ENCODE data around the gene UHRF1.
"Not testable (repeated sequence)": the region's sequence is repeated elsewhere in the genome, so short reads cannot be mapped to it uniquely, and the experiment has no call there.

The UHRF1 gene

DNA sequence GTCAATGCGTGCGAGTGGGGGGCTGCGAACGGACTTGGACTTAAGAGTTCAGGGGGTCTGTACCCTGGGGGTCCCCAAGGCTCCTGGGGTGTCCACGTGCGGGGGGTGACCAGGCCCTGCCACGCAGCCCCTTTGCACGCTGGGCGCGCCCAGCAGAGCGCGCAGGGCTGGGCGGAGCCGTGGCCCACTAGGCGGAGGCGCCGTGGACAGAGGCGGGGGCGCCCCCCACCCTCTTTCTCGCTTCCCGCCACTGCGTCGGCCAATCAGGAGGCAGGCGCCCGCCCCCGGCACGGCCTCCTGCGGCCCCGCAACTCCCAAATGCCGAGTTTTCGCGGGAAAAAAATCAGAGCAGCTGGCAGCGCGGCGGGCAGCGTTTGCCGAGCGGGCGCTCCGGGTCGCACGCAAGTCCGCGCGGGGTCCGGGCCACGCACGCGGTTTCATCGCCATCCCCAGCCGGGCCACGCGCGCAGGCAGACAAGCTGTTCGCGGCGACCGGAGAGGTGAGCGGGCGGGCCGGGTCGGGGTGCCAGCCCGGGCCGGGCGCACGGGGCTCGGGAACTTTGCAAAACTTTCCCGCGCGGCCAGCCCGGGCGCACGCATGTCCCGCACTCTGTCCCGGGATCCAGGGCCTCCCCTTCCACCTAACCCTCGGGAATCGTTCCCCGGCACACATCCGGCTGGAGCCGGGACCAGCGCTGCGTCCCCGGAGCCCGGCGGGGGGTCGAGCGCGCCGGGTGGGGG, at the start of gene UHRF1:
UHRF1 (plus strand) TSS at position 346 of the 741 bp plus-strand sequence. CDS start 1,385 bp downstream, outside the sequence.
- DNase-seq (ENCODE audit: low read depth), result peak; percentile 47

DNA sequence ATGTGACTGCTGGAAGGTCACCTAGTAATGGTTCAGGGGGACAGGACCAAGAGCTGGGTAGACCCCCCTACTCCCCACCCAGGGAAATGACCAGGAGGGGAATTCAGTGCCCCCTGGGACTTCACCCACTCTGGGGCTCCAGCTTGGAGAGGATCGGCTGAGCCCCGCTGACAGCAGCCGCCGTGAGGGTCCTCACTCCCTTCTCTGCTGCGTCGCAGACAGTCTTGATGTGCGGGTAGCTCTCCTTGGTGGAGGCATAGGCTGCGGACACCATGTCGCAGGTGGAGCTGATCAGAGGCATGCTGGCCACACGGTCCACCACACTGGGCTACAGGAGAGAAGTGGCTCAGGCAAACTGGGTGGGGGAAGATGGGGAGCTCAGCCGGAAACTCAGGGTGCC, 49.6 kb upstream of the UHRF1 start:
- no peak for DNase-seq (ENCODE audit: low read depth)

DNA sequence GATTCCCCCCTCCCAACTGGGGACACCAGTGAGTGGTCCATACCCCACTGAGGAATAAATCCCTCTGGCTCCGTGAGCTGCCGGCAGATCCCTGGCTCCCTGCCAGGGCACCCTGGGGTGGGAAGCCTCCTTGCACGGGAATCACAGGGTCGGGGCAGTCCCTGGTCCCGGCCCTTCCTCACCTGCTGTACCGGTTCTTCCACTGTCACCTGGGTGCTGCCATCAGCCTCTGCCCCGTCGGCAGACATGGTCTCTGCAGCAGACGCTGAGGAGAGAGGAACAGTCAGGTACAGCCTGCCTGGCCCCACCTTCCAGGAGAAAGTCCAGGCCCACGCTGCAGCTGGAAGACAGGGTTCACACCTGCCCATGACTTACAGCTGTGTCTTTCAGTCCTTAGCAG, 48.2 kb upstream of the UHRF1 start:
- no peak for DNase-seq (ENCODE audit: low read depth)

DNA sequence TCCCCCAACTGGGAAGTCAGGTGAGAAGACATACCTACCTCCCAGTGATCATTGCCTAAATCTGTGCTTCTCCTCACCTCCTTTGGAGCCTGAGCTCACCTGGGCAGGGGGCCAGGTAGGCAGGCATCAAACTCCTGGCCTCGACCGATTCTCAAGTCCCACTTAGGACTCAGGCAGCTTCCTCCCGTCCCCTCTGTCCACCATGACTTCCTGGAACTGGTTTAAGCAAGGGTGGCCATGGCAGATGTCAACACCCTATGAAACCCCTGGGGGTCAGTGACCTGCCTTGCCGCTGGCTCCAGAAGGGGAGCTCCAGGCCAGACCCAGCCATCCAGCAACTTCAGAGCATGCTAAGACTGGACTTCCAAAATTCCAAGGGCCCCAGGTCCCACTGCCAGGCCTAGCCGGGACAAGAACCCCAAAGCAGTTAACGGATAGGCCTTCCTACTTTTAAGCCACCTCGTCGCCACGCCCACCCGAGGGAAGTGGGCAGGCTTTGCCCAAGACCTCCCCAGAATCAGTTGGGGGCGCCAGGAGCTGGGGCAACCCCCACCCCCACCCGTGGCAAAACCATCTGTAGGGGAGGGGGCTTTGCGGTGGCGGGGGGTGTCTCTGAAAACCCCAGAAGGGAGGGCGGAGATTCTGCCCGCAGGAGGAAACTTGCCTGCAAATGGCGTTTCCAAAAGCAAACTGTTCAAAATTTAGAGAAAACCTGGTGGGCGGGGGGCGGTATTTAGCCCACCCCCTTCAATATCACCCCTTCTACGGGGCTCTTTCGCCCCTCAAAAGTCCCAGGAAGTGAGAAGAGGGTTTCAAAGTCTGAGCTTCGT, 42.5 kb upstream of the UHRF1 start:
- no peak for DNase-seq (ENCODE audit: low read depth)

DNA sequence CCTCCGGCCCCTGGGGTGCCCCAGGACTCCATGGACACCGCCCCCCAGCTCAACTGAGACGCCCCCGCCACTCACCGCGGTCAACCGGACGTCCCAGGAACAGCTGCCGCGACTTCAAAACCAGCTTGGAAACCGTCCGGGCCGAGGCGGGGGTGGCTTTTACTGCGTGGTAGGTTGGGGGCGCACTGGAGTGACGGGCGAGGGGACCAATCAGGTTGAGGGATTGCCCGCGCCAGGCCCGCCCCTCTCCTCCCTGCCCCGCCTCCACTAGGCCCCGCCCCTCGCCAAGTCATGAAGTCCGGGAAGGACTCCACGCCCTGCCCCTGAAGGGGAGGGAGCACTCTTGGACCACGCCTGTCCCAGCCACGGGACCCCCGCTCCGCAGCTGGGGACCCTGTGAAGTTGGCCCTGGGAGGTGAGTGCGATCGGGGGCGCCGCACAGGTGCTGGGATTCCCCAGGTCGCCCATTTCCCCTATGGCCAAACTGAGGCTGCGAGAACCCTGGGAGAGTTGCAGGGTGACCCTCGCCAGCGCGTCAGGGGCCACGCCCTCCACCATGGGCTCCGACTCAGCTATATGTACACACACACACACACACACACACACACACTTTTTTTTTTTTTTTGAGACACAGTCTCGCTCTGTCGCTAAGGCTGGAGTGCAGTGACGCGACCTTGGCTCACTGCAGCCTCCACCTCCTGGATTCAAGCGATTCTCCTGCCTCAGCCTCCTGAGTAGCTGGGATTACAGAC, 41.6 kb upstream of the UHRF1 start, which contains the start of gene PLIN3:
PLIN3 (minus strand) TSS at position 134 of the 752 bp plus-strand sequence. CDS start 6,273 bp downstream, outside the sequence.
- peak; percentile 92 for DNase-seq (ENCODE audit: low read depth)

DNA sequence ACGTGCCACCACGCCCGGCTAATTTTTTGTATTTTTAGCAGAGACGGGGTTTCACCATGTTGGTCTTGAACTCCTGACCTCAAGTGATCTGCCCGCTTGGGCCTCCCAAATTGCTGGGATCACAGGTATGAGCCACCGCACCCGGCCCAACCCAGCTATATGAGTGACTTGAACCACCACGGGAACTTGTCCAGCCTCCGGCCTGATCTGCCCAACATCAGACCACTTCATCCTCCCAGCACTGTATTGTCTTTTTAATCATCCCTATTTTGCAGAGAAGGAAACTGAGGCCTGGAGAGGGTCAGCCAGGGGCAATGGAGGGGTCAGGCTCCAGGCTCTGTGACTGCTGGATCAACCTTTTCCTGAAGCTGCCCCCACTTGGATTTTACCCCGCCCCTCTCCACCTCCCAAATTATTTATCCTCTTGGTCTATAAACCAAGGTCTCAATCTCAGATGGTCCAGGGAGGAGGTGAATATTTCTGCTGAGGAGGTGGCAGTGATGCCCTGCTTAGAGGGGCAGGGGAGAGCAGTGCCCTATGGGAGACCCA, 40.9 kb upstream of the UHRF1 start:
- DNase-seq (ENCODE audit: low read depth), result no peak

DNA sequence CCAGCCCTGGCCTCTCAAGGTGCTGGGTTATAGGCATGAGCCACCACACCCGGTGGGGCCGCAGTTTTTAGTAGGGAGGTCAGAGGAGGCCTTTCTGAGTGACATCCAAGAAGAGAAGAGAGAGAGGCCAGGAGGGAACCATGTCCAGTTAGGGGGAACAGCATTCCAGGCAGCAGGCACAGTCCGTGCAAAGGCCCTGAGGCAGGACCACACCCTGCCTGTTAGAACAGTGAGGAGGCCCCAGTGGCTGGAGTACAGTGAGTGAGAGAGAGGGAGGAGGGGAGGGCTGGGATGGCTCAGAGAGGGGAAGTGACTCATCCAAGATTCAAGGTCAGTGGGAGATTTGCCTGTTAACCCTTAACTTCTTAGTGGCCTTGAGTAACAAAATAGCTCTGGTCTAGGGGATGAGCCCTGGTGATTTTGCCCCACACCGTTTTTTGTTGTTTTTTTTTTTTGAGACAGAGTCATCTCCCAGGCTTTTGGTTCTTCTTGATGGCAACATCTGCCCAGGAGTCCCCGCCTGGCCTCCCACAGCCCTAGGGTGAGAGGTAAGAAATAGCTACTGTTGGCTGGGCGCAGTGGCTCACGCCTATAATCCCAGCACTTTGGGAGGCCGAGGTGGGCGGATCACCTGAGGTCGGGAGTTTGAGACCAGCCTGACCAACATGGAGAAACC, 39.1 kb upstream of the UHRF1 start:
- DNase-seq (ENCODE audit: low read depth), result no peak

DNA sequence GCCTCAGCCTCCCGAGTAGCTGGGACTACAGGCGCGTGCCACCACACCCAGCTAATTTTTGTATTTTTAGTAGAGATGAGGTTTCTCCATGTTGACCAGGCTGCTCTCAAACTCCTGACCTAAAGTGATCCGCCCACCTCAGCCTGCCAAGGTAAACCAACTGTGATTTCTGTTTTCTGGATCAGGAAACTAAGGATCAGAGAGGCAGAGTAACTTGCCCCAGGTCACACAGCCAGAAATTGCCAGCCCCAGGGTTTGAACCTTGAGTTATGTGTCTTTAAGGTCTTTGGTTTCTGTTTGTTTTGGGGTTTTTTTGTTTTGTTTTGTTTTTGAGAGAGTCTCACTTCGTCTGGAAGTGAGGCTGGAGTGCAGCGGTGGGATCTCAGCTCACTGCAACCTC, 37.6 kb upstream of the UHRF1 start:
- DNase-seq (ENCODE audit: low read depth), result no peak

DNA sequence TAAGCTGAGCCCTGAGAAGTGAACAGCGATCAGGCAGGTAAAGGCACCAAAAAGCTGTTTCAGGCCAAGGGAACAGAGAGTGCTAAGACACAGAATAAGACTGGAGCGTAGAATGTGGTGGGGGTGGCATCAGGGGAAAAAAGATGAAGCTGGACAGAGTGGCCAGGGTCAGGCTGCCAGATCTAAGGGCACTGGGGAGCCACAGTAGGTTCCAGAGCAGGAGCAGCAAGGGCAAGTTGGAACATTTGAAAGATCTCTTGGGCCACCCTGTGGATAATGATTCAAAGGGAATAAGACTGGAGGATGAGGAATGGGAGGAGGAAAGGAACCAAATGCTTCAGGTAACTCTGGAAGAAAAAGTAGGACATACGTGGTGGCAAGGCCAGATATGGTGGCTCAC, 35.4 kb upstream of the UHRF1 start:
- no peak for DNase-seq (ENCODE audit: low read depth)

DNA sequence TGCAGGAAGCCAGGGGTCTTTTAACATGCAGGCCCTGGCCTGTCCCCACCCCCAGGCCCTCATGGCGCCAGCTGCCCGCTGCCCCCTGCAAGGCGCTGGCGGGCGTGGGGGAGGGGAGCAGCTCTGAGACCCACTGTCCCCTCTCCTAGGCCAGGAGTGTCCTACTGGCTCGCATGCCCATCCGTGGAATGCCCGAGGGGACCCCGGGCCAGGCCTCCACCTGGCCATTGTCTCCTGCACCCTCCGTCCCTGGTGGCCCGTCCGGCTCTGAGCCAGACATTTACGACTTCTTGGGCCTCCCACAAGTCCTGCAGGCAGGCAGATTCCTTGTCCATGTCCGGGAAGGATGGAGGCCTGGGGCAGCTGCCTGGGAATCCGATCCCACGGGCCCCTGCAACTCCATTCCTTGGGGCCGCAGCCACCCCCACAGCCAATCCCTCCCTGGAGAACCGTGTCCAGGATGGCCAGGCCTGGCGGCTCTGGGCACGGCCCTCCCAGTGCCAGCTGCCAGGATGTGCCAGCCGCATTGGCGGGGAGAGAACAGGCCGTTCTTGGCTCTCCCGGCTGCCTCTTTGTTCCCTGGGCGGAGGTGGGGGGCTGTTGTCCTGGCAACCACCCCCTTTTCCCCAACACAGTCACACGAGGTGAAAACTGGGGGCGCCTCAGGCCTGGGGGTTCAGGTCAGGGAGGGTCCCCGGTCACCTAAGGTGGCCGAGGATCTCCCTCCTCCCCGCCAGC, 31.4 kb upstream of the UHRF1 start:
- no peak for DNase-seq (ENCODE audit: low read depth)

DNA sequence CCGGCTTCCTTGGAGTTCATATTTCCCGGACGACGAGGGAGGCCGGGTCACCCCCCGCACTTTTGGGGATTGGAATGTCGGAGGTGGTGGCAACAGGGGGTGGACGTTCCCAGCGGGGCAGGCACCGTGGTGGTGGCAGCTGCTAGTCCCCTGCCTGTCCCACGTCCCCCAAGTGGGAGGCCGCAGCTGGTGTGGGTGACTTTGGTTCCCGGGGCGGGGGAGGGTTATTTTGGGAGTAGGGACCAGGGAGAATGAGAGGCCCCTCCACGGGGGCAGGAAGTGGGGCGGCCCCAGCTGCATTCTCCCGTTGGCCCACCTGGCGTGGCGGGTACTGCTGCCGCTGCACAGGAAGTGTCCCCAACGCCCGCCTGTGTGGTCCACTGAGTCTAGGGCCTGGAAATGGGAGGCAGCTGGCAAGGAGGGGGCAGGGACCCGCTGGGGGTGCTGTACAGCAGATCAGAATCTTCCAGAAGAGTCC, 30.8 kb upstream of the UHRF1 start:
- no peak for DNase-seq (ENCODE audit: low read depth)

DNA sequence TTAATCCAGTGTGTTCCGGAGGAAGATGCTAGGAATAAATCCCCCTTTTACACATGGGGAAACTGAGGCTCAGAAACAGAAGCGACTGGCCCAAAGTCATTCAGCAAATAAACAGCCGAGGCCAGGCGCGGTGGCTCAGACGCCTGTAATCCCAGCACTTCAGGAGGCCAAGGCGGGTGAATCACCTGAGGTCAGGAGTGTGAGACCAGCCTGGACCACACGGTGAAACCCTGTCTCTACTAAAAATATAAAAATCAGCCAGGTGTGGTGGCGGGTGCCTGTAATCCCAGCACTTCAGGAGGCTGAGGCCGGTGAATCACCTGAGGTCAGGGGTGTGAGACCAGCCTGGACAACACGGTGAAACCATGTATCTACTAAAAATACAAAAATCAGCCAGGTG, 30.3 kb upstream of the UHRF1 start:
- no peak for DNase-seq (ENCODE audit: low read depth)

DNA sequence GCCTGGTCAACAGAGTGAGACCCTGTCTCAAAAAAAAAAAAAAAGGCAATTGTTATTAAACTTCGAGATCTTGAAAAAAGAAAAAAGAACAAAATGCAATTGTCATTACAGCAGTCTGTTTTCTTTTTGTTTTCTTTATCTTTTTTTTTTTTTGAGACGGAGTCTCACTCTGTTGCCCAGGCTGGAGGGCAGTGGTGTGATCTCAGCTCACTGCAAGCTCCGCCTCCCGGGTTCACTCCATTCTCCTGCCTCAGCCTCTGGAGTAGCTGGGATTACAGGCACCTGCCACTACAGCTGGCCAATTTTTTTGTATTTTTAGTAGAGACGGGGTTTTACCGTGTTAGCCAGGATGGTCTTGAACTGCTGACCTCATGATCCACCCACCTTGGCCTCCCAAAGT, 26.4 kb upstream of the UHRF1 start:
- DNase-seq (ENCODE audit: low read depth), result not testable (repeated sequence)

DNA sequence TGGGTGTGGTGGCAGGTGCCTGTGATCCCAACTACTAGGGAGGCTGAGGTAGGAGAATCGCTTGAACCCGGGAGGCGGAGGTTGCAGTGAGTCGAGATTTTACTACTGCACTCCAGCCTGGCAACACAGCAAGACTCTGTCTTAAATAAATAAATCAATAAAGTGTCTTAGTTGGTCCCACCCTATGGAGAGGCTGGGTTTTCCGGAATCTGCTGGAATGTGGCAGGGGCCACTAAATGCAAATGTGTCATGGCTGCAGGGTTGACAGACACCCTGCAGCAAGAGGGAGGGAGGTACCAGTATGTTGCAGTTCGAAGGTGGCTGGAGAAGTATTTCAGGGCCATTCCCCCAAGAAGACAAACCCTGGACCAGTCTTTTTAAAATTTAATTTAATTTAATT, 24.3 kb upstream of the UHRF1 start:
- not testable (repeated sequence) for DNase-seq (ENCODE audit: low read depth)

DNA sequence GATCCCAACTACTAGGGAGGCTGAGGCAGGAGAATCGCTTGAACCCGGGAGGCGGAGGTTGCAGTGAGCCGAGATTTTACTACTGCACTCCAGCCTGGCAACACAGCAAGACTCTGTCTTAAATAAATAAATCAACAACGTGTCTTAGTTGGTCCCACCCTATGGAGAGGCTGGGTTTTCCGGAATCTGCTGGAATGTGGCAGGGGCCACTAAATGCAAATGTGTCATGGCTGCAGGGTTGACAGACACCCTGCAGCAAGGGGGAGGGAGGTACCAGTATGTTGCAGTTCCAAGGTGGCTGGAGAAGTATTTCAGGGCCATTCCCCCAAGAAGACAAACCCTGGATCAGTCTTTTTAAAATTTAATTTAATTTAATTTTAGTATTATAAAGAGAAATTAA, 21.5 kb upstream of the UHRF1 start:
- DNase-seq (ENCODE audit: low read depth), result not testable (repeated sequence)

DNA sequence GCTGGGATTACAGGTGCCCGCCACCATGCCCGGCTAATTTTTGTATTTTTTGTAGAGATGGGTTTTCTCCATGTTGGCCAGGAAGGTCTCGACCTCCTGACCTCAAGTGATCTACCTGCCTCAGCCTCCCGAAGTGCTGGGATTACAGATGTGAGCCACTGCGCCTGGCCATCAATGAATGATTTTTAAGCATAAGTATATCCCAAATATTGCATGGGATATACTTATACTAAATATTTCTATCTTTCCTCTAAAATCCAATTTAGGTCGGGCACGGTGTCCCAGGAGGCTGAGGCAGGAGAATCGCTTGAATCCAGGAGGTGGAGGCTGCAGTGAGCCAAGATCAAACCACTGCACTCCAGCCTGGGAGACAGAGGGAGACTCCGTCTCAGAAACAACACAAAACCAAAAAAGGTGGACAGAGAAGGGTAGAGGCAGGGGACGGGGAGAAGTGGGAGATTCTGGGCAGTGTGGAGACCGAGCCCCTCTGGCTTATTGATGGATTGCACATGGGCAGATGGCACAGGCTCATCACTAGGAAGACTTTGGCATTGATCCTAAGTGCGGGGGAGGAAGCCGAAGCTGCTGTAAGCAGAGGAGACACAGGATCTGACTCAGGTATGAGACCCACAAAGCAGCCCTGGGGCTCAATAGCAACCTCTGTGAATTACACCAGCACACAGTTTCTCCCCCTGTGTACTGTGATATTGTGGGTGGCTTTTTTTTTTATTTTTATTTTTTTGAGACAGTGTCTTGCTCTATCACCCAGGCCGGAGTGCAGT, 20.1 kb upstream of the UHRF1 start:
- no peak for DNase-seq (ENCODE audit: low read depth)

DNA sequence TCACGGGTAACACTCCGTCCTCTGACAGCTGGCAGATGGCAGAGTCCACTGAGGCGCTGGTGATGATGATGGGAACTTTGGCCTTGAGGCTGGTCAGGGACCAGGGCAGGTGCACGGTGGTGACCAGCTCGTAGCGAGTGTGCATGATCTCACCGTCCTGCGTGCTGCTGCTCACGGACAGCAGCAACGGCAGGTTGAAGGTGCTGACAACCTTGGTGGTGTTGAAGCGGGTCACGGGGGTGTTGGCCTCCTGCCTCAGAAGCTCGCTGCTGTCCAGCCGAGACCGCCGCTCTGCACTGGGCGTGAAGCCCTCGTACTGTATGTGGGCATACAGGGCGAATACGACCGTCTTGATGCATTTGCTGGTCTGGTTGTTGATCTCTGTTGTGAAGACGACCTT, 18.2 kb upstream of the UHRF1 start:
- DNase-seq (ENCODE audit: low read depth), result no peak

DNA sequence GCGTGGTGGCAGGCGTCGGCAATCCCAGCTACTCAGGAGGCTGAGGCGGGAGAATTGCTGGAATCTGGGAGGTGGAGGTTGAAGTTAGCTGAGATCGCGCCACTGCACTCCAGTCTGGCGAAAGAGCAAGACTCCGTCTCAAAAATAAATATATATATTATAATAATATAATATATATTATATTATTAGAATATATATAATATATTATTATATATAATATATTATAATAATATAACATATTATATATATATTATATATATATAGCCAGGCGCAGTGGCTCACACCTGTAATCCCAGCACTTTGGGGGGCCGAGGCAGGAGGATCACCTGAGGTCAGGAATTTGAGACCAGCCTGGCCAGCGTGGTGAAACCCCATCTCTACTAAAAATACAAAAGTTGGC, 16.3 kb upstream of the UHRF1 start:
- not testable (repeated sequence) for DNase-seq (ENCODE audit: low read depth)

DNA sequence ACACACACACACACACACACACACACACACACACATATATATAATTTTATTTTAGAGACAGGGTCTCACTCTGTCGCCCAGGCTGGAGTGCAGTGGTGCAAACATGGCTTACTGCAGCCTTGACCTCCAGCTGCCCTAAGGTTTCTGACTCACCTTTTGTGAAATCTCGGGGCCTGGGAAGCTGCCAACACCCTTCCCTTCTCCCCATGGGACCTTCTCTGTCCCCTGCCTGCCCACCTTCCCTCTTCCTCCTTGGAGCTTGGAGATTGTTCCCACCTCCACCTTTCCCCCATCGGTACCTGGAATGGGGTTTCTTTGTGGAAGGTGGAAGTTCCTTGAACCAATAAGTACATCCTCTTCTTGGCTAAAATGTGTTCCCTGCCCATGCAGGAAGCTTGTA, 12.9 kb upstream of the UHRF1 start:
- no peak for DNase-seq (ENCODE audit: low read depth)

DNA sequence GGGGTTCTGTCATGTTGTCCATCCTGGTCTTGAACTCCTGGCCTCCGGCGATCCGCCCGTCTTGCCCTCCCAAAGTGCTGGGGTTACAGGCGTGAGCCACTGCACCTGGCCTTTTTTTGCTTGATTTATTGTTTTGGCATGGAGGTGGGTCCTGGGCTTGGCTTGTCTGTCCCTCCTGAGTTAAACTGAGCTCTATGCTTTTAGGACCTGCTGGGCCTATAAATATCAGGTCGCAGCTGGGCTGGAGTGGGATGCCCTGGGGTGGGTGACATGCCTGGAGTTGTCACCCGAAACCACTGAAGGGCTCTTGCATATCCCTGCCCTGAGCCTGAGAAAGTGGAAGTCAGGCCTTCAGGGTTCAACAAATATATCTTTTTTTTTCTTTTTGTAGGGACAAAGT, 12.2 kb upstream of the UHRF1 start:
- no peak for DNase-seq (ENCODE audit: low read depth)

Measured in stimulated activated CD8-positive, alpha-beta memory T cell treated with anti-CD3 and anti-CD28 coated beads, Interleukin-15, amount 100 ng/mL, for 24 hours (primary cell).